ENCODE measurements around the gene UBE4B. TPM values are rescaled to one million over a fixed set of nuclear protein-coding genes. Genes with fewer than 3 reads are reported as not detected.

The UBE4B gene
- total and polyA plus RNA-seq, 2 of the 13 experiments (the other 11 are each of a cell fraction or from before 2014, with no cell fraction given) = 15.2 to 24.8 TPM

DNA sequence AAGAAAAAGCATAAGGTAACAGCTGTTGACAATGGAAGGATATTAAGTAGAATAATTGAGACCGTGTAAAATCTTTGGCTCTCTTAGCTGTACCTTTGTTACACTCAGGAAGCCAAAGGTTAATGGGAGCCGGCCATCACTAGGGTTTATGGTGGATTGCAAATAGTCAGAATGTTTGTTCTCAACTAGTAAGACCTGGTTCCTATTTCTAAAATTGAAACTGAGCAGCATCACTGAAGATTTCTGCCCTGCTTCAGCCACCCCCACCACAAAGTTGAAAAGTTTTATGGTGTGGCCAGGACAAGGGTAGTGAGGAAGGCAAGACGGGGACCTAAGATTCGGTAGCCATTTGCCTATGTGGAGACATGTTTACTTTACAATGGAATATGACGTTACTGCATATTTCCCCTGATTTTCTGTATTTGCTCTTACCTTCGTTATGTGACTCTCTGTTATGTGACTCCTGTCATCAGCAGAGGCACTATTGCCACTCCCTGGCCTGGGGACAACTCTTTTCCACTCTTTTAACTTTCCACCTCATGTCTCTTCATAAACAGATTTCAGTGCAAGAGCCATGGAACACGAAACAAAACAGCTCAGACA lies 136.3 kb downstream of the UBE4B start (continued):
- TF ChIP-seq CREB1 (IDR thresholded peaks at IDR 0.05) (peak; percentile 54; the same call in 1 of the 2 replicates), CREB1 (CRISPR knock-in tag; IDR thresholded peaks at IDR 0.05) (no peak), SMAD9 (CRISPR knock-in tag; IDR thresholded peaks at IDR 0.05) (0 out of 2 replicates have a peak, but pooled peaks have one; percentile 34), CENPT (CRISPR knock-in tag; IDR thresholded peaks at IDR 0.05; ENCODE audit: low read depth) (no peak), IKZF4 (CRISPR knock-in tag; IDR thresholded peaks at IDR 0.05; ENCODE audit: borderline replicate concordance, low read depth, not compliant biosample characterization) (peak; percentile 55), ZNF510 (CRISPR knock-in tag; IDR thresholded peaks at IDR 0.05; ENCODE audit: low read depth) (no peak), ZNF10 (CRISPR knock-in tag; IDR thresholded peaks at IDR 0.05; ENCODE audit: borderline replicate concordance, low read depth) (no peak), FOXA1 (IDR thresholded peaks at IDR 0.05) (no peak), FOXA1 (CRISPR knock-in tag; IDR thresholded peaks at IDR 0.05) (peak; percentile 74), ZNF354B (CRISPR knock-in tag; IDR thresholded peaks at IDR 0.05) (0 out of 2 replicates have a peak, but pooled peaks have one; percentile 27), GATA4 (IDR thresholded peaks at IDR 0.05; ENCODE audit: borderline replicate concordance, low read depth) (0 out of 2 replicates have a peak, but pooled peaks have one; percentile 35)
- TF ChIP-seq, protein P1, sequence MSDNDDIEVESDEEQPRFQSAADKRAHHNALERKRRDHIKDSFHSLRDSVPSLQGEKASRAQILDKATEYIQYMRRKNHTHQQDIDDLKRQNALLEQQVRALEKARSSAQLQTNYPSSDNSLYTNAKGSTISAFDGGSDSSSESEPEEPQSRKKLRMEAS (IDR thresholded peaks at IDR 0.05) = 0 out of 2 replicates have a peak, but pooled peaks have one; percentile 19
- TF ChIP-seq, protein P2, sequence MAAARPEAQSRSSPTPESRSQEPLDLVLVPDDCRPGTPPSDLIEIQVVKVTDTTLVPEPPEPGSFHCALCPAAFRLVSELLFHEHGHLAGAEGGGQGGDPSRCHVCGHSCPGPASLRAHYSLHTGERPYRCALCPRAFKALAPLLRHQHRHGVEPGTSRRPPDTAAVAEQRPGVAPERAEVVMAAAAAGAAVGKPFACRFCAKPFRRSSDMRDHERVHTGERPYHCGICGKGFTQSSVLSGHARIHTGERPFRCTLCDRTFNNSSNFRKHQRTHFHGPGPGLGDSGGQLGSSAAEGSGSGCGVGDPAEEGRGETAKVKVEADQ (CRISPR knock-in tag; IDR thresholded peaks at IDR 0.05; ENCODE audit: borderline replicate concordance) = peak; percentile 72; the same call in 1 of the 2 replicates
- TF ChIP-seq, protein P3, sequence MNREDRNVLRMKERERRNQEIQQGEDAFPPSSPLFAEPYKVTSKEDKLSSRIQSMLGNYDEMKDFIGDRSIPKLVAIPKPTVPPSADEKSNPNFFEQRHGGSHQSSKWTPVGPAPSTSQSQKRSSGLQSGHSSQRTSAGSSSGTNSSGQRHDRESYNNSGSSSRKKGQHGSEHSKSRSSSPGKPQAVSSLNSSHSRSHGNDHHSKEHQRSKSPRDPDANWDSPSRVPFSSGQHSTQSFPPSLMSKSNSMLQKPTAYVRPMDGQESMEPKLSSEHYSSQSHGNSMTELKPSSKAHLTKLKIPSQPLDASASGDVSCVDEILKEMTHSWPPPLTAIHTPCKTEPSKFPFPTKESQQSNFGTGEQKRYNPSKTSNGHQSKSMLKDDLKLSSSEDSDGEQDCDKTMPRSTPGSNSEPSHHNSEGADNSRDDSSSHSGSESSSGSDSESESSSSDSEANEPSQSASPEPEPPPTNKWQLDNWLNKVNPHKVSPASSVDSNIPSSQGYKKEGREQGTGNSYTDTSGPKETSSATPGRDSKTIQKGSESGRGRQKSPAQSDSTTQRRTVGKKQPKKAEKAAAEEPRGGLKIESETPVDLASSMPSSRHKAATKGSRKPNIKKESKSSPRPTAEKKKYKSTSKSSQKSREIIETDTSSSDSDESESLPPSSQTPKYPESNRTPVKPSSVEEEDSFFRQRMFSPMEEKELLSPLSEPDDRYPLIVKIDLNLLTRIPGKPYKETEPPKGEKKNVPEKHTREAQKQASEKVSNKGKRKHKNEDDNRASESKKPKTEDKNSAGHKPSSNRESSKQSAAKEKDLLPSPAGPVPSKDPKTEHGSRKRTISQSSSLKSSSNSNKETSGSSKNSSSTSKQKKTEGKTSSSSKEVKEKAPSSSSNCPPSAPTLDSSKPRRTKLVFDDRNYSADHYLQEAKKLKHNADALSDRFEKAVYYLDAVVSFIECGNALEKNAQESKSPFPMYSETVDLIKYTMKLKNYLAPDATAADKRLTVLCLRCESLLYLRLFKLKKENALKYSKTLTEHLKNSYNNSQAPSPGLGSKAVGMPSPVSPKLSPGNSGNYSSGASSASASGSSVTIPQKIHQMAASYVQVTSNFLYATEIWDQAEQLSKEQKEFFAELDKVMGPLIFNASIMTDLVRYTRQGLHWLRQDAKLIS (CRISPR knock-in tag; IDR thresholded peaks at IDR 0.05) = 0 out of 2 replicates have a peak, but pooled peaks have one; percentile 45

All from HepG2 (cell line).